ENCODE results near the gene APOF. TPM values are rescaled to one million over a fixed set of nuclear protein-coding genes. Genes with fewer than 3 reads are reported as not detected.

The APOF gene
- total and polyA plus RNA-seq, 2 experiments from 2014 or later: not detected

DNA sequence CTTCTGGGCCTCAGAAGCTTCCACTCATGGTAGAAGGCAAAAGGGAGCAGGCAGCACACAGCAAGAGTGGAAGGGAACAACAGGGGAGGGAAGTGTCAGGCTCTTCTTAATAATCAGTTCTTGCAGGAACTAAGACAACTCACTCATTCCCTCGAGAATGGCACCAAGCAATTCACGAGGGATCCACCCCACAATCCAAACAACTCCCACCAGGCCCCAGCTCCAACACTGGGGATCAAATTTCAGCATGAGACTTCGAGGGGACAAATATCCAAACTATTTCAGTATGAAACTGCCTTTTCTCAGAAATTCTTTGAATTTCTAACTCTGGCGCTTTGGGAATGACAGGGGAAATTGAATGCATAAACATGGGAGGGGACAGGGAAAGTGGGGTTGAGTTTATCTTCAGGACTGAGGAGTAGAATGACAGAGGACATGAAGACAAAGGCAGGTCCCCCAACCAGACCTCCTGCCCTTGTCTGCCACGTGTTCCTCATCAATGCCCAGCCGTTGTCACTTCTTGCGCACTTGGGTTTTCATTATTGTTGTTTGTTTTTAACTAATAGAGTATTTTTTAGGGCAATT, 24.6 kb upstream of the APOF start:
- Histone ChIP-seq H4K20me1 (ENCODE audit: insufficient read depth) (no peaks in the 10 kb centered on the region), H2AFZ (peak overlapping the region; percentile 88), H3K79me2 (ENCODE audit: insufficient read depth) (no peaks in the 10 kb centered on the region), H3K9me3 (ENCODE audit: low read depth) (no peaks in the 10 kb centered on the region), H3K4me1 (ENCODE audit: insufficient read depth) (peaks cover 12% of the 10 kb centered on the region; the same call in 1 of the 2 replicates), H3K9ac (no peak overlapping the region; the same call in 1 of the 2 replicates), H3K9me2 (ENCODE audit: insufficient read depth) (no peaks in the 10 kb centered on the region), H3K36me3 (ENCODE audit: low read depth) (no peaks in the 10 kb centered on the region), H3K27me3 (replicated peaks; ENCODE audit: insufficient read depth) (no peaks in the 10 kb centered on the region), H3F3A (ENCODE audit: insufficient read depth) (no peaks in the 10 kb centered on the region), H3K27ac (peak overlapping the region; percentile 3; the same call in 1 of the 2 replicates), H3K4me3 (peak overlapping the region; percentile 37; the same call in 1 of the 2 replicates), H3K4me2 (ENCODE audit: unreplicated experiment) (peak overlapping the region; percentile 48)
- in situ Hi-C loops (cut with MboI): no loop called here
- TF ChIP-seq EZH2phosphoT487 (IDR thresholded peaks at IDR 0.05; ENCODE audit: insufficient read depth, low read depth): no peak
- no peak for TF ChIP-seq EZH2 (IDR thresholded peaks at IDR 0.05; ENCODE audit: insufficient read depth, poor library complexity, severe bottlenecking)
- DNase-seq: peak; percentile 38
- 5 to 12% methylated on average over 7 of the region's 7 CpGs for WGBS, 2 experiments (ENCODE audit: low coverage in 1 of 2, low lambda C conversion rate in 2 of 2, missing lambda C conversion rate in 2 of 2)

- no peaks in the 10 kb centered on the region for H3K79me2 ChIP-seq (ENCODE audit: insufficient read depth)
- peaks cover 12% of the 10 kb centered on the region; the same call in 1 of the 2 replicates for H3K4me1 ChIP-seq (ENCODE audit: insufficient read depth)
- WGBS, 2 experiments (ENCODE audit: low coverage in 1 of 2, low lambda C conversion rate in 2 of 2, missing lambda C conversion rate in 2 of 2): 78 to 100% methylated on average over 1 of the region's 1 CpG
- DNase-seq: peak; percentile 14
- no peaks in the 10 kb centered on the region for H3K36me3 ChIP-seq (ENCODE audit: low read depth)
- H3K9me2 ChIP-seq (ENCODE audit: insufficient read depth): no peaks in the 10 kb centered on the region
- no peaks in the 10 kb centered on the region for H4K20me1 ChIP-seq (ENCODE audit: insufficient read depth)
- no peaks in the 10 kb centered on the region for H3K9me3 ChIP-seq (ENCODE audit: low read depth)
- H3K27ac ChIP-seq: no peak overlapping the region
- no peak overlapping the region for H2AFZ ChIP-seq
- TF ChIP-seq EZH2phosphoT487 (IDR thresholded peaks at IDR 0.05; ENCODE audit: insufficient read depth, low read depth): no peak
- no peak for TF ChIP-seq EZH2 (IDR thresholded peaks at IDR 0.05; ENCODE audit: insufficient read depth, poor library complexity, severe bottlenecking)
- no peak overlapping the region for H3K9ac ChIP-seq
- in situ Hi-C loops (cut with MboI): no loop called here
- no peak overlapping the region for H3K4me2 ChIP-seq (ENCODE audit: unreplicated experiment)
- no peaks in the 10 kb centered on the region for H3F3A ChIP-seq (ENCODE audit: insufficient read depth)
- H3K4me3 ChIP-seq: no peak overlapping the region
- no peaks in the 10 kb centered on the region for H3K27me3 ChIP-seq (replicated peaks; ENCODE audit: insufficient read depth)
Observed at GRCh38 chr12:56385873-56386272, 23.2 kb upstream of the APOF start.

DNA sequence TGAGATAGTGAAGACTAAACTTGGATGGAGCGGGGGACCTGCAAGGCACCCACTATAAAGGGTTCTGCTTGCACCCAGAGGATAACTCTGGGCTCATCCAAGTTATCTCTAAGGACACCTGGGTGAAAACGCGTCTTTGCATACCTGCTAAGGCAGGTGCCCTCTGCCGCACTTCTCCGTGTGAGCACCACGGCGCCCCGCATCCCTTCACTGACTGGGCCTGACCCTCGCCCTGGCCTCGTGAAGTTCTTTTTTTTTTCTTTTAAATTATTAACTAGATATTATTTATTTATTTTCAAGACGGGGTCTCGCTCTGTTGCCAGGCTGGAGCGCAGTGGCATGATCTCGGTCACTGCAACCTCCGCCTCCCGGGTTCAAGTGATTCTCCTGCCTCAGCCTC, 20.0 kb upstream of the APOF start:
- no peaks in the 10 kb centered on the region for H3K9me2 ChIP-seq (ENCODE audit: insufficient read depth)
- DNase-seq: no peak
- H3K79me2 ChIP-seq (ENCODE audit: insufficient read depth): no peaks in the 10 kb centered on the region
- H3K9me3 ChIP-seq (ENCODE audit: low read depth): no peaks in the 10 kb centered on the region
- no peaks in the 10 kb centered on the region for H3K36me3 ChIP-seq (ENCODE audit: low read depth)
- H3F3A ChIP-seq (ENCODE audit: insufficient read depth): no peaks in the 10 kb centered on the region
- in situ Hi-C loops (cut with MboI): no loop called here
- no peak overlapping the region for H3K4me3 ChIP-seq
- no peak overlapping the region for H3K4me2 ChIP-seq (ENCODE audit: unreplicated experiment)
- WGBS, 2 experiments (ENCODE audit: low coverage in 1 of 2, low lambda C conversion rate in 2 of 2, missing lambda C conversion rate in 2 of 2): 79 to 86% methylated on average over 16 of the region's 16 CpGs
- TF ChIP-seq EZH2 (IDR thresholded peaks at IDR 0.05; ENCODE audit: insufficient read depth, poor library complexity, severe bottlenecking) (no peak), EZH2phosphoT487 (IDR thresholded peaks at IDR 0.05; ENCODE audit: insufficient read depth, low read depth) (no peak)
- peaks cover 11% of the 10 kb centered on the region; the same call in 1 of the 2 replicates for H3K4me1 ChIP-seq (ENCODE audit: insufficient read depth)
- H3K27ac ChIP-seq: no peak overlapping the region
- H3K27me3 ChIP-seq (replicated peaks; ENCODE audit: insufficient read depth): no peaks in the 10 kb centered on the region
- no peak overlapping the region for H3K9ac ChIP-seq
- H2AFZ ChIP-seq: no peak overlapping the region
- H4K20me1 ChIP-seq (ENCODE audit: insufficient read depth): no peaks in the 10 kb centered on the region

DNA sequence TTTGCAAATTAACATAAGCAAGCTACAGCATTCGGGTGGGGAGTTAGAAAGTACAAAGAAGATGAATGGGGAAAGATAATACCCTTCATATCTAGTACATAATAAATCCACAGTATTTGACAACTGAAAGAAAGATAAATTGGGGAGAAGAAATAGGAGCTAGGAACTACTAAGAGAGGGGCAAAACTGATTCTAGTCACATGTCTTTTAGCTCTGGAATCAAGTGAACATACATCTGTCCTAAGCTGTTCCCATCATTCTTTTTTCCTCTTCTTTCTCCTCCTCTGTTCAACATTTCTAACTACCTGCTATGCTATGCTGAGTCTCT, 15.3 kb upstream of the APOF start:
- no peaks in the 10 kb centered on the region for H3K9me2 ChIP-seq (ENCODE audit: insufficient read depth)
- no peak for DNase-seq
- in situ Hi-C loops (cut with MboI): no loop called here

More for the DNA sequence above, 15.3 kb upstream of the APOF start:
- TF ChIP-seq EZH2 (IDR thresholded peaks at IDR 0.05; ENCODE audit: insufficient read depth, poor library complexity, severe bottlenecking) (no peak), EZH2phosphoT487 (IDR thresholded peaks at IDR 0.05; ENCODE audit: insufficient read depth, low read depth) (no peak)
- 93 to 100% methylated on average over 1 of the region's 1 CpG for WGBS, 2 experiments (ENCODE audit: low coverage in 1 of 2, low lambda C conversion rate in 2 of 2, missing lambda C conversion rate in 2 of 2)
- H2AFZ ChIP-seq: peak overlapping the region; percentile 42; the same call in 1 of the 2 replicates
- H3K27me3 ChIP-seq (replicated peaks; ENCODE audit: insufficient read depth): no peaks in the 10 kb centered on the region
- H4K20me1 ChIP-seq (ENCODE audit: insufficient read depth): no peaks in the 10 kb centered on the region
- H3K36me3 ChIP-seq (ENCODE audit: low read depth): no peaks in the 10 kb centered on the region
- H3K27ac ChIP-seq: no peak overlapping the region
- no peaks in the 10 kb centered on the region for H3F3A ChIP-seq (ENCODE audit: insufficient read depth)
- H3K79me2 ChIP-seq (ENCODE audit: insufficient read depth): no peaks in the 10 kb centered on the region
- H3K4me3 ChIP-seq: no peak overlapping the region
- H3K4me1 ChIP-seq (ENCODE audit: insufficient read depth): no peaks in the 10 kb centered on the region
- H3K9me3 ChIP-seq (ENCODE audit: low read depth): no peaks in the 10 kb centered on the region
- no peak overlapping the region for H3K9ac ChIP-seq
- no peak overlapping the region for H3K4me2 ChIP-seq (ENCODE audit: unreplicated experiment)

Measured in GM23248 (cell line).